ENCODE measurements around the gene ITIH3. TPM values are rescaled to one million over a fixed set of nuclear protein-coding genes. Genes with fewer than 3 reads are reported as not detected.

Gene ITIH3
- total RNA-seq, 2 experiments from 2014 or later: not detected

- H3K27me3 Mint-ChIP-seq: no peaks in the 10 kb centered on the region
- no peak for DNase-seq
- ChIA-PET POLR2A (no interaction called here), CTCF (no interaction called here)
- Histone ChIP-seq H3K9me3 (ENCODE audit: control insufficient read depth in 1 of 2, insufficient read depth in 1 of 2, low read length in 2 of 2) (no peaks in the 10 kb centered on the region), H3K27ac (ENCODE audit: low read depth in 1 of 2, low read length in 2 of 2) (no peak overlapping the region), H3K4me1 (ENCODE audit: insufficient read depth, low read length) (no peaks in the 10 kb centered on the region), H3K27me3 (ENCODE audit: control insufficient read depth in 1 of 2, insufficient read depth in 2 of 2, low read length in 2 of 2) (no peaks in the 10 kb centered on the region), H3K4me3 (ENCODE audit: low read length) (no peak overlapping the region), H3K36me3 (ENCODE audit: insufficient read depth, low read length) (peaks cover 7% of the 10 kb centered on the region)
- ATAC-seq (ENCODE audit: poor library complexity): no peak
- H3K4me1 Mint-ChIP-seq (ENCODE audit: low read depth): no peaks in the 10 kb centered on the region
- intact Hi-C loops (cut with DNase I, micrococcal nuclease): no loop called here
- no peaks in the 10 kb centered on the region for H3K9me3 Mint-ChIP-seq
- no peak overlapping the region for H3K27ac Mint-ChIP-seq
- H3K36me3 Mint-ChIP-seq (ENCODE audit: low read depth): peaks cover 14% of the 10 kb centered on the region
- H3K4me3 Mint-ChIP-seq: no peak overlapping the region
- TF ChIP-seq CTCF (IDR thresholded peaks at IDR 0.05): no peak
These were observed 29.4 kb downstream of the ITIH3 start for GRCh38 chr3:52824037-52824436.

- Mint-ChIP-seq H3K4me3 (no peak overlapping the region), H3K4me1 (ENCODE audit: low read depth) (no peaks in the 10 kb centered on the region), H3K36me3 (ENCODE audit: low read depth) (peaks cover 9% of the 10 kb centered on the region), H3K27ac (no peak overlapping the region), H3K27me3 (no peaks in the 10 kb centered on the region), H3K9me3 (no peaks in the 10 kb centered on the region)
- CTCF ChIA-PET: no interaction called here
- no peaks in the 10 kb centered on the region for H3K9me3 ChIP-seq (ENCODE audit: control insufficient read depth in 1 of 2, insufficient read depth in 1 of 2, low read length in 2 of 2)
- TF ChIP-seq CTCF (IDR thresholded peaks at IDR 0.05): no peak
- H3K4me1 ChIP-seq (ENCODE audit: insufficient read depth, low read length): no peaks in the 10 kb centered on the region
- peaks cover 7% of the 10 kb centered on the region for H3K36me3 ChIP-seq (ENCODE audit: insufficient read depth, low read length)
- no peak overlapping the region for H3K4me3 ChIP-seq (ENCODE audit: low read length)
- H3K27me3 ChIP-seq (ENCODE audit: control insufficient read depth in 1 of 2, insufficient read depth in 2 of 2, low read length in 2 of 2): no peaks in the 10 kb centered on the region
- DNase-seq: no peak
- no peak overlapping the region for H3K27ac ChIP-seq (ENCODE audit: low read depth in 1 of 2, low read length in 2 of 2)
- intact Hi-C loops (cut with DNase I, micrococcal nuclease): no loop called here
- POLR2A ChIA-PET: no interaction called here
- no peak for ATAC-seq (ENCODE audit: poor library complexity)
These were observed 32.8 kb downstream of the ITIH3 start for GRCh38 chr3:52827441-52827840.

GRCh38 chr3:52827866-52828376 is 33.3 kb downstream of the ITIH3 start:
- H3K27me3 Mint-ChIP-seq: no peaks in the 10 kb centered on the region
- no peak for TF ChIP-seq CTCF (IDR thresholded peaks at IDR 0.05)
- POLR2A ChIA-PET: no interaction called here

More at GRCh38 chr3:52827866-52828376, 33.3 kb downstream of the ITIH3 start:
- Histone ChIP-seq H3K36me3 (ENCODE audit: insufficient read depth, low read length) (peaks cover 7% of the 10 kb centered on the region), H3K27ac (ENCODE audit: low read depth in 1 of 2, low read length in 2 of 2) (no peak overlapping the region), H3K4me1 (ENCODE audit: insufficient read depth, low read length) (no peaks in the 10 kb centered on the region), H3K27me3 (ENCODE audit: control insufficient read depth in 1 of 2, insufficient read depth in 2 of 2, low read length in 2 of 2) (no peaks in the 10 kb centered on the region), H3K9me3 (ENCODE audit: control insufficient read depth in 1 of 2, insufficient read depth in 1 of 2, low read length in 2 of 2) (no peaks in the 10 kb centered on the region), H3K4me3 (ENCODE audit: low read length) (no peak overlapping the region)
- no peaks in the 10 kb centered on the region for H3K4me1 Mint-ChIP-seq (ENCODE audit: low read depth)
- no peaks in the 10 kb centered on the region for H3K9me3 Mint-ChIP-seq
- DNase-seq (no peak), ATAC-seq (ENCODE audit: poor library complexity) (no peak)
- no peak overlapping the region for H3K27ac Mint-ChIP-seq
- intact Hi-C loops (cut with DNase I, micrococcal nuclease): no loop called here
- H3K36me3 Mint-ChIP-seq (ENCODE audit: low read depth): peaks cover 9% of the 10 kb centered on the region
- H3K4me3 Mint-ChIP-seq: no peak overlapping the region
- CTCF ChIA-PET: no interaction called here
